HG03442 (cell line): ENCODE data around the gene DSCAM.
"Not testable (repeated sequence)": the region's sequence is repeated elsewhere in the genome, so short reads cannot be mapped to it uniquely, and the experiment has no call there.

Experiments
- ATAC-seq: cut with Tn5 transposase; IDR thresholded peaks from one replicate; pipeline ENCODE4 v1.9.1; 2021; ENCODE audit warnings: mild to moderate bottlenecking, moderate library complexity; ENCODE audit not compliant: unreplicated experiment

DSCAM gene

GRCh38 chr21:40270047-40270446 is 576.9 kb downstream of the DSCAM start:
- no peak for ATAC-seq

DNA sequence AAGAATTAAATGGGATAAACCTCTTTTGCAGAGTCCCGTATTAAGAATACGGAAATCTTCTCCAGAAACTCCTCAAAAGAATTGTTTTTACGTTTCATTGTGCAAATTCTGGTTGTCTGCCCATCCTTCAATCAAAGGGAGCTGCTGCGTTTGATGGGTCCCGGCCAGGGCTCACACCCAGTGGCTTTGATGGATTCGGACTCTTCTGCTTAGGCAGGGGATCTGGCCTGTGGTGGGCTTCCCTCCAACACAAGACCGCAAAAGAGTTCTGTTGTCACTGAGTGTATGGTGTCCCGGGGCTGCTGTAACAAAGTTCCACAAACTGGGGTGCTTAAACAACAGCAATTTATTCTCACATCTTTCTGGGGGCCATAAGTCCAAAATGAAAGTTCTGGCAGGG is 577.7 kb downstream of the DSCAM start:
- ATAC-seq: no peak

GRCh38 chr21:40258456-40258855 is 588.5 kb downstream of the DSCAM start:
- ATAC-seq: not testable (repeated sequence)

DNA sequence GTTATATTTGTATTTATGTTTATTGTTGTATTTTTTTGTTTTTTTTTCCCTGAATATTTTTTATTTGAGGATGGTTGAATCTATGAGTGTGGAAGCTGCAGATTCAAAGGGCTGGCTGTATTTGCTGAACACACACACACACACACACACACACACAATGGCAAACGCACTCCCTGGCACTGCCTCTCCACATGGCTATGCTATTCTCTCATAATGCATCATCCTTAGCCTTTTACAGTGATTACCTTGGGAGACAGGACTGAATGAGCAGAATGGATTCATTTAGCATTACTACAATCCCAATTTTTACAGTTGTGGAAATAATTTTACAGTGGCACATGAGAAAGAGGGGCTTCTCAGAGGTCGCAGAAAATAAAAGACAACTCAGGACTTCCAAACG is 589.6 kb downstream of the DSCAM start:
- no peak for ATAC-seq

- ATAC-seq: no peak
These were observed 591.2 kb downstream of the DSCAM start for GRCh38 chr21:40255518-40256444.

- no peak for ATAC-seq
These were observed 592.2 kb downstream of the DSCAM start for GRCh38 chr21:40254540-40255465.

DNA sequence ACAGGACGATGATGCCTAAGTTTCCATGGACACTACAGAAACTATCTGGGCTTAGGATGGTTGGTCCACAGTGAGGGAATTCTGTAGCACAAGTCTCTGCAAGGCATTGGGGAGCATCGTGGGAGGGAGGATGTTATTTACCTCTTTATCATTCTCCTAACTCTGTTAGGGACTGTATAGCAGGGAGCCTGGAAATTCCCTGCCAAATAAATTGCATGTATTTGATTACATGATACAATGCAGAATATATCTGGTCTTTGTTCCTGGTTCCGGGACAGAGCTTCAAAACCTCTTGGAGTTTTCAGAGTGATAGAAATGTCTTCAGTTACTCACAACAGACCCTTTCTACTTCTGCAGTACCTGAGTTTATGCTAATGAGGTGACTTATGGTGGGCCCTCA is 593.8 kb downstream of the DSCAM start:
- ATAC-seq: no peak

- no peak for ATAC-seq
These were observed 596.3 kb downstream of the DSCAM start for GRCh38 chr21:40250514-40251294.

- ATAC-seq: no peak
These were observed 602.0 kb downstream of the DSCAM start for GRCh38 chr21:40244981-40245380.

- ATAC-seq: no peak
These were observed 603.3 kb downstream of the DSCAM start for GRCh38 chr21:40243685-40244084.

- no peak for ATAC-seq
These were observed 604.2 kb downstream of the DSCAM start for GRCh38 chr21:40242586-40243265.

- no peak for ATAC-seq
These were observed 611.4 kb downstream of the DSCAM start for GRCh38 chr21:40235528-40235927.

DNA sequence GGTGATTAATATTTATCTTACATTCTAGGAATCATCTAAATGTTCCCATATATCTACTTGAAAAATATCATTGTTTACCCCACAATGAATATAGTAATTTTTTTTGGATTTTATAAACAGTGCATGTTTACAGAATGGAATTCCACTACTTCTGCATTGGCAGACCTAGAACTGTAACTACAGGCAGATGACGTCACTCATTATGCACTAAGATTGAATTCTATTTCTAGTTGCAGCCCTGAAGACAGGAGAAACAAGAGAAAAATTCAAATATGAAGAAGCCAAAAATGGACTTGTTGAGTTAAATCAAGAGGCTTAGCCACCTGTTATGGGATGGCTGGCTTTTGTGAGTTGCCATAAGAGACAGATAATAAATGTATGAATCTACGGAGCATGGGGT is 615.0 kb downstream of the DSCAM start:
- no peak for ATAC-seq

- no peak for ATAC-seq
These were observed 619.9 kb downstream of the DSCAM start for GRCh38 chr21:40227096-40227495.

GRCh38 chr21:40215941-40216340 is 631.0 kb downstream of the DSCAM start:
- ATAC-seq: no peak

- no peak for ATAC-seq
These were observed 636.7 kb downstream of the DSCAM start for GRCh38 chr21:40210251-40210650.

GRCh38 chr21:40208948-40209345 is 638.0 kb downstream of the DSCAM start:
- ATAC-seq: no peak

GRCh38 chr21:40208206-40208947 is 638.6 kb downstream of the DSCAM start:
- no peak for ATAC-seq

DNA sequence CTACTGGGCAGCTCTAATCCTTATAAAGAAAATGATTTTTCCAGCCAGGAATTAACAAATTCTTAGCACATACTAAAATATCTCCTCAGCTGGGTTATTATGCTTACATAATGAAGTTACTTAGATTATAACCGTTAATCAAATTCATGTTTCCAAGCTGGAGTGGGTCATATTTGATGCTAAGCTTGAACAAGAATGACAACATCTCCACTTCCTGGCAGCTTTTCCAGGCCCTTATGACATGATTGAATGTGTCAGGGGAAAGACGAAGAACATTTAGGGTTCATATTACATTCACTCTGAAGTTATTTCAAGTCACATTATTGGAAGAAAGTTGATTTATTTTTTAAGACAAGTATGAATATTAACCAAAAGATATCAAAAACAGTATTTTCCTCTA is 646.0 kb downstream of the DSCAM start:
- ATAC-seq: no peak

DNA sequence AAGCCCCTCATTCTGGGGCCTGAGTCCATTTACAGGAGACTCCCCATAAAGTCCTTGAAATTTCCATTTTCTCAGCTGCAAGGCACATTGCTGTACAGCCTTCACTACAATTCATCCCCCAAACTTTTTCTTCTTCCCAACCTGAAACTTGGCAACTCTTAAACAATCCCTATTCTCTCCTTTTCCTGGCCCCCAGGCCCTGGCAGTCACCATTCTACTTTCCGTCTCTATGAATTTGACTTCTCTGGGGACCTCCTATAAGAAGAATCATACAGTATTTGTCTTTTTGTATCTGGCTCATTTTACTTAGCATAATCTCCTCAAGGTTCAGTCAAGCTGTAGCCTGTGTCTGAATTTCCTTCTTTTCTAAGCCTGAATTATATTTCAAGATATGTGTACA is 646.8 kb downstream of the DSCAM start:
- no peak for ATAC-seq
